ENCODE measurements around the gene IWS1. TPM values are rescaled to one million over a fixed set of nuclear protein-coding genes. Genes with fewer than 3 reads are reported as not detected.

Gene IWS1
- total RNA-seq, 1 experiment from 2014 or later = 46.6 TPM

DNA sequence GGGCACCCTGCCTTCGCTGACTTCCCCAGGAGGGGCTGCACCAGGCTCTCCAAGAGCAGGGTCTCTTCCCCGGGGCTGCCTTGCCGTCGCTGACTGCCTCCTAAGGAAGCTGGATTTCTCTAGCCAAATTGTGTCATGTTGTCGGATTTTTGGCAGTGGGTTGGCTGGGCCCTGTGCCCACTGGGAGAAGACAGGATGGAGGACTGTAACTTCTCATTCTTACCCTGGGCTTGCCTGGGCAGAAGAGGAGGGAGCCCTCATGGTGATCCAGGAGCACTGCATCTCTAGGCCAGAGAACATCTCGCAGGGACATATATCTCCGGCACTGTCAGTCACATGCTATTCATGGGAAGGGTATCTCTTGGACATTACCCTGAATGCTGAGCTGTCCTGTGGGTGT, 15.5 kb upstream of the IWS1 start:
- H3K4me2 ChIP-seq (ENCODE audit: low read length) = no peak overlapping the region
- intact Hi-C loops (cut with micrococcal nuclease) = no loop called here
- ATAC-seq (no peak), DNase-seq (ENCODE audit: low read depth, low spot score) (no peak)
- RAD21 ChIA-PET (ENCODE audit: low non-redundant PET in 1 of 2, low total read pairs in 2 of 2, uncharacterized antibody in 2 of 2, unreplicated experiment in 2 of 2) = no interaction called here
- H3K27ac ChIP-seq (ENCODE audit: low read depth, low read length) = no peak overlapping the region
- POLR2A ChIA-PET = no interaction called here
- H3K4me1 ChIP-seq (ENCODE audit: control insufficient read depth in 1 of 2, insufficient read depth in 2 of 2, low read length in 2 of 2) = no peaks in the 10 kb centered on the region
- H3K4me3 ChIP-seq (replicated peaks in 1 of 2; ENCODE audit: low read depth in 1 of 2, low read length in 2 of 2) = no peak overlapping the region
- no peaks in the 10 kb centered on the region for H3K79me2 ChIP-seq (ENCODE audit: insufficient read depth, low read length)
- CTCF ChIA-PET = no interaction called here
- H3K9me2 ChIP-seq (ENCODE audit: insufficient read depth) = no peaks in the 10 kb centered on the region
- H3K9ac ChIP-seq (ENCODE audit: low read length) = no peak overlapping the region
- TF ChIP-seq ELF1 (IDR thresholded peaks at IDR 0.05; ENCODE audit: borderline replicate concordance, low read depth) (no peak), FOSL1 (IDR thresholded peaks at IDR 0.05; ENCODE audit: low read depth) (no peak), SRF (IDR thresholded peaks at IDR 0.05; ENCODE audit: low read depth) (no peak), SP1 (IDR thresholded peaks at IDR 0.05; ENCODE audit: low read depth) (no peak), JUND (IDR thresholded peaks at IDR 0.05) (no peak), POLR2AphosphoS5 (IDR thresholded peaks at IDR 0.05; ENCODE audit: low read depth, low read length) (no peak), POLR2A (IDR thresholded peaks at IDR 0.05; ENCODE audit: borderline replicate concordance, extremely low read depth, insufficient read depth, insufficient read length) (no peak)
- TF ChIP-seq, protein P1, sequence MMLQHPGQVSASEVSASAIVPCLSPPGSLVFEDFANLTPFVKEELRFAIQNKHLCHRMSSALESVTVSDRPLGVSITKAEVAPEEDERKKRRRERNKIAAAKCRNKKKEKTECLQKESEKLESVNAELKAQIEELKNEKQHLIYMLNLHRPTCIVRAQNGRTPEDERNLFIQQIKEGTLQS (IDR thresholded peaks at IDR 0.05) = no peak
- TF ChIP-seq, protein P2, sequence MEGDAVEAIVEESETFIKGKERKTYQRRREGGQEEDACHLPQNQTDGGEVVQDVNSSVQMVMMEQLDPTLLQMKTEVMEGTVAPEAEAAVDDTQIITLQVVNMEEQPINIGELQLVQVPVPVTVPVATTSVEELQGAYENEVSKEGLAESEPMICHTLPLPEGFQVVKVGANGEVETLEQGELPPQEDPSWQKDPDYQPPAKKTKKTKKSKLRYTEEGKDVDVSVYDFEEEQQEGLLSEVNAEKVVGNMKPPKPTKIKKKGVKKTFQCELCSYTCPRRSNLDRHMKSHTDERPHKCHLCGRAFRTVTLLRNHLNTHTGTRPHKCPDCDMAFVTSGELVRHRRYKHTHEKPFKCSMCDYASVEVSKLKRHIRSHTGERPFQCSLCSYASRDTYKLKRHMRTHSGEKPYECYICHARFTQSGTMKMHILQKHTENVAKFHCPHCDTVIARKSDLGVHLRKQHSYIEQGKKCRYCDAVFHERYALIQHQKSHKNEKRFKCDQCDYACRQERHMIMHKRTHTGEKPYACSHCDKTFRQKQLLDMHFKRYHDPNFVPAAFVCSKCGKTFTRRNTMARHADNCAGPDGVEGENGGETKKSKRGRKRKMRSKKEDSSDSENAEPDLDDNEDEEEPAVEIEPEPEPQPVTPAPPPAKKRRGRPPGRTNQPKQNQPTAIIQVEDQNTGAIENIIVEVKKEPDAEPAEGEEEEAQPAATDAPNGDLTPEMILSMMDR (IDR thresholded peaks at IDR 0.05 in 2 of 3, conservative IDR thresholded peaks at IDR 0.05 in 1 of 3; ENCODE audit: borderline replicate concordance in 1 of 3, insufficient read depth in 1 of 3, low read depth in 2 of 3, low read length in 2 of 3) = no peak
- TF ChIP-seq, protein P3, sequence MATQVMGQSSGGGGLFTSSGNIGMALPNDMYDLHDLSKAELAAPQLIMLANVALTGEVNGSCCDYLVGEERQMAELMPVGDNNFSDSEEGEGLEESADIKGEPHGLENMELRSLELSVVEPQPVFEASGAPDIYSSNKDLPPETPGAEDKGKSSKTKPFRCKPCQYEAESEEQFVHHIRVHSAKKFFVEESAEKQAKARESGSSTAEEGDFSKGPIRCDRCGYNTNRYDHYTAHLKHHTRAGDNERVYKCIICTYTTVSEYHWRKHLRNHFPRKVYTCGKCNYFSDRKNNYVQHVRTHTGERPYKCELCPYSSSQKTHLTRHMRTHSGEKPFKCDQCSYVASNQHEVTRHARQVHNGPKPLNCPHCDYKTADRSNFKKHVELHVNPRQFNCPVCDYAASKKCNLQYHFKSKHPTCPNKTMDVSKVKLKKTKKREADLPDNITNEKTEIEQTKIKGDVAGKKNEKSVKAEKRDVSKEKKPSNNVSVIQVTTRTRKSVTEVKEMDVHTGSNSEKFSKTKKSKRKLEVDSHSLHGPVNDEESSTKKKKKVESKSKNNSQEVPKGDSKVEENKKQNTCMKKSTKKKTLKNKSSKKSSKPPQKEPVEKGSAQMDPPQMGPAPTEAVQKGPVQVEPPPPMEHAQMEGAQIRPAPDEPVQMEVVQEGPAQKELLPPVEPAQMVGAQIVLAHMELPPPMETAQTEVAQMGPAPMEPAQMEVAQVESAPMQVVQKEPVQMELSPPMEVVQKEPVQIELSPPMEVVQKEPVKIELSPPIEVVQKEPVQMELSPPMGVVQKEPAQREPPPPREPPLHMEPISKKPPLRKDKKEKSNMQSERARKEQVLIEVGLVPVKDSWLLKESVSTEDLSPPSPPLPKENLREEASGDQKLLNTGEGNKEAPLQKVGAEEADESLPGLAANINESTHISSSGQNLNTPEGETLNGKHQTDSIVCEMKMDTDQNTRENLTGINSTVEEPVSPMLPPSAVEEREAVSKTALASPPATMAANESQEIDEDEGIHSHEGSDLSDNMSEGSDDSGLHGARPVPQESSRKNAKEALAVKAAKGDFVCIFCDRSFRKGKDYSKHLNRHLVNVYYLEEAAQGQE (IDR thresholded peaks at IDR 0.05; ENCODE audit: low read depth) = no peak
- H3K36me3 ChIP-seq (ENCODE audit: control insufficient read depth in 1 of 2, insufficient read depth in 2 of 2, low read length in 2 of 2) = no peaks in the 10 kb centered on the region
- H3K27me3 ChIP-seq (ENCODE audit: insufficient read depth, low read length) = peaks cover 9% of the 10 kb centered on the region
- no peak overlapping the region for H2AFZ ChIP-seq (ENCODE audit: low read depth, low read length, poor library complexity, severe bottlenecking)
- BruUV-seq (replicated peaks) = no TSS peak
- no peaks in the 10 kb centered on the region for H3K9me3 ChIP-seq (ENCODE audit: control insufficient read depth in 1 of 2, insufficient read depth in 1 of 2, low read depth in 1 of 2, low read length in 2 of 2)
- H4K20me1 ChIP-seq (ENCODE audit: insufficient read depth) = no peaks in the 10 kb centered on the region

Data from HCT116 (cell line).